HUDEP-2 (cell line): ENCODE results near the gene CXCL13.
"Not testable (repeated sequence)": the region's sequence is repeated elsewhere in the genome, so short reads cannot be mapped to it uniquely, and the experiment has no call there.

Experiments
- DNase-seq, 76 experiments: peaks; one replicate each; lab custom pipeline; 2025; ENCODE audit not compliant: unreplicated experiment in 76 of 76; lab: John Stamatoyannopoulos, UW

CXCL13 gene

DNA sequence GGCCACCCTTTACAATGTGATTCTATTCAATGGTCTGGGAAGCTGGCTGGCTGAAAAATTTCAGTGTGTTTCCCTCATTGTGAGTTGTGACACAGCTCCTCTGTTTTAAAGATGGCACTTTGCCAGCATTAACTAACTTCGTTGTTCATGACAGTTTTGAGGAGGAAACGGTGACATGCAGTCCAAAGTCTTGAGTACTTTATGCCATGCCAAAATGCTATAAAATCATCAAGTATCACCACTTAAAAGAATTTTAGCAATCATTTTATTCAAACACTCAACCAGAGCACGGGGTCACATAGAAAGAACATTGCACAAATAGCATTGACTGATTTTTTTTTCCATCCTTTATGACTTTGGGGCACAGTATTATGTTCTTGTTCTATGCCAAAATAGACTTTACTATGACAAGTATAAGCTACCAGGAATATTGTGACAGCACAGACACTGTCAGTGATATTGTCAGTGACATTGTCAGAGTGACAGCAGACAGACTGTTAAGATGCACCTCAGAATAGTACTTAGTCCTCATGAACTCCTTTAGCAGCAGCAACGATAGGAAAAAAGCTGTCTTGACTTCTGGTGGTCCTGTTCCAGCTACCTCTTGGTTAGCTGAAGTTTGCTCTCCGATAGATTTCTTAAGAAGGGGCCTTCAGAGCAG lies 46.7 kb downstream of the CXCL13 start:
- DNase-seq, result no peak

GRCh38 chr4:77653162-77653758 lies 47.6 kb downstream of the CXCL13 start:
- DNase-seq, result no peak

- not testable (repeated sequence) for DNase-seq
Measured at GRCh38 chr4:77660318-77660717, 54.7 kb downstream of the CXCL13 start.
